Astrocyte of the spinal cord (primary cell): Measurements from ENCODE around the gene GLCCI1.

Experiments used
- DNase-seq: peaks from one replicate; pipeline ENCODE4 v3.0.0; 2011; ENCODE audit warnings: low read depth, low spot score
- H3K4me3 ChIP-seq: 2 replicates; pipeline ENCODE4 v1.5.1; 2011; ENCODE audit warnings: low read depth, mild to moderate bottlenecking, low read length, moderate library complexity
- CTCF ChIP-seq: IDR thresholded peaks from 2 replicates; pipeline ENCODE4 v1.5.1; 2012; ENCODE audit warnings: low read depth, mild to moderate bottlenecking, low read length, inconsistent platforms
- in situ Hi-C: cut with HindIII; loops from 2 replicates; pipeline ENCODE4 v1.10.0; 2017; ENCODE audit warnings: low sequenced_read_pairs

The GLCCI1 gene

DNA sequence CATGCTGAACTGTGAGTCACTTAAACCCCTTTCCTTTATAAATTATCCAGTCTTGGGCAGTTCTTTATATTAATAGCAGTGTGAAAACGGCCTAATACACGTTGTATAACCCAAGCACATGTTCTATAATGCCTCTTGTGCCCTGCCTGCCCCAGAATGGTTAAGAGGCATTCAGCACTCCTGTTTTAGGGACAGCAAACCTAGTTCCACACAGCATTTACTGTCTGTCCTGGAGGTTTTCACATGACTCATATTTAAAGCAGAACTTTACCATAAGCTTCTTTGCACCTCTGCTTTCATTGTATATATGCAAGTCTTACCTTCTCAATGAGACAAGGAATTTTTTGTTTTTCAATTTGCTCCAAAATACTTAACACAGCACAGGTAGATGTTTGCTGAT lies 148.6 kb downstream of the GLCCI1 start:
- TF ChIP-seq CTCF, result no peak
- in situ Hi-C loops, result no loop called here
- H3K4me3 ChIP-seq, result no peak overlapping the region
- DNase-seq, result no peak

- in situ Hi-C loops, result no loop called here
- DNase-seq, result no peak
These were observed 150.7 kb downstream of the GLCCI1 start for GRCh38 chr7:8119262-8119661.

DNA sequence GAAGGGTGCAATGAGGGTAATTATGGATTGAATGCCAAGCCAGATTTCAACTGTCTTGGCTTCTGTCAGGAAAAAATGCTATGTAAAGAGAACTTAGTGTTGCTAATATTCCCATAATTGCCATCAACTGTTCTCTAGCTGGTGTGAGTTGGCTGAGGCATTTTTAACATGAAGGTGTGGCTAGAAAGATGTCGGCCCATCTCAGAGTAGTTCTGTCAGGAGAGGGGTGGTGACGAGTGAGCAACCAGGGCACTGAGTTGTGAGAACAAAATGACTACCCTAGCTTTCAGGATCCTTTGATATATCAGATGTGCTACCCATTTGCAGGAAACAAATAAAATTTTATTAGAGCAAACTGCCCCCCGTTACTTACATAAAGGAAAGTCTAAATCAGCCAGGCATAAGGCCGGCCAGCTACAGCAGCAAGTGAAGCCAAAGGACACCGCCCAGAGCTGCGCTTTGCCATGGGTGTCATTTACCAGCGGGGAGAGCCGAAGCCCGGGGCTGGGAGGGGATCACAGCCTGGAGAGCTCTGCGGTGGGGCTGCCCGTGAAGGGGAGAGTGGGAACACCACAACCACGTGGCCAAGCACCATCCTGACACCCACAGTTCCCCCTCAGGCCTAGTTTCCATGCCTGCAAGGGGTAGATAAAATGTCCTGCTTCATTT lies 151.9 kb downstream of the GLCCI1 start:
- DNase-seq, result no peak
- no peak for TF ChIP-seq CTCF
- no peak overlapping the region for H3K4me3 ChIP-seq
- in situ Hi-C loops, result no loop called here

More at GRCh38 chr7:8119262-8119661, 150.7 kb downstream of the GLCCI1 start:
- no peak overlapping the region for H3K4me3 ChIP-seq
- no peak for TF ChIP-seq CTCF

- in situ Hi-C loops, result no loop called here
- no peak for DNase-seq
- H3K4me3 ChIP-seq, result no peak overlapping the region
- no peak for TF ChIP-seq CTCF
These were observed 152.6 kb downstream of the GLCCI1 start for GRCh38 chr7:8121243-8121642.

- no peak for TF ChIP-seq CTCF
- H3K4me3 ChIP-seq, result no peak overlapping the region
- no peak for DNase-seq
- in situ Hi-C loops, result no loop called here
These were observed 157.3 kb downstream of the GLCCI1 start for GRCh38 chr7:8125680-8126444.

DNA sequence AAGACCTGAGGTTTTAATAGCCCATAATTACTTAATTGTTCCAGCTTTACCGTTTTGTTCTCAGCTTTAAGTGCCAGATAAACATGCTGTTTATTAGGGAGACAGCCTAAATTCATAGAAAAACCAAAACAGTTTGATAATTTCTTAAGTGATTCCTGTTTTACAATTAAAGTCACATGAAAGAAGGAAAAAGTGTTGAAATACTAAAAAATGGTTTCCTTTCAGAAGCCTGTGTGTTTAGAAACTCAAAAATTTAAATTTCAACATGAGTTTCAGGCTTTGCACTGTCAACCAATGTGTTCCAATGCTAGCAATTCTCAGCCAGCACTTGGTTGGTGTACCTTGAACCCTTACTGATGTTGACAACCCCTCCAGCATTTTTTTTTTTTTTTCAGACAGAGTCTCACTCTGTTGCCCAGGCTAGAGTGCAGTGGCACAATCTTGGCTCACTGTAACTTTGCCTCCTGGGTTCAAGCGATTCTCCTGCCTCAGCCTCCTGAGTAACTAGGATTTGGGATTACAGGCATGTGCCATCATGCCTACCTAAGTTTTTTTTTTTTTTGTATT lies 158.1 kb downstream of the GLCCI1 start:
- H3K4me3 ChIP-seq, result no peak overlapping the region
- TF ChIP-seq CTCF, result no peak
- in situ Hi-C loops, result no loop called here
- DNase-seq, result no peak
